ENCODE data around the gene AP3S2. TPM values are rescaled to one million over a fixed set of nuclear protein-coding genes. Genes with fewer than 3 reads are reported as not detected.

AP3S2 gene
- total and polyA plus RNA-seq, 2 of the 13 experiments (the other 11 are each of a cell fraction or from before 2014, with no cell fraction given): 17.6 to 44.4 TPM

DNA sequence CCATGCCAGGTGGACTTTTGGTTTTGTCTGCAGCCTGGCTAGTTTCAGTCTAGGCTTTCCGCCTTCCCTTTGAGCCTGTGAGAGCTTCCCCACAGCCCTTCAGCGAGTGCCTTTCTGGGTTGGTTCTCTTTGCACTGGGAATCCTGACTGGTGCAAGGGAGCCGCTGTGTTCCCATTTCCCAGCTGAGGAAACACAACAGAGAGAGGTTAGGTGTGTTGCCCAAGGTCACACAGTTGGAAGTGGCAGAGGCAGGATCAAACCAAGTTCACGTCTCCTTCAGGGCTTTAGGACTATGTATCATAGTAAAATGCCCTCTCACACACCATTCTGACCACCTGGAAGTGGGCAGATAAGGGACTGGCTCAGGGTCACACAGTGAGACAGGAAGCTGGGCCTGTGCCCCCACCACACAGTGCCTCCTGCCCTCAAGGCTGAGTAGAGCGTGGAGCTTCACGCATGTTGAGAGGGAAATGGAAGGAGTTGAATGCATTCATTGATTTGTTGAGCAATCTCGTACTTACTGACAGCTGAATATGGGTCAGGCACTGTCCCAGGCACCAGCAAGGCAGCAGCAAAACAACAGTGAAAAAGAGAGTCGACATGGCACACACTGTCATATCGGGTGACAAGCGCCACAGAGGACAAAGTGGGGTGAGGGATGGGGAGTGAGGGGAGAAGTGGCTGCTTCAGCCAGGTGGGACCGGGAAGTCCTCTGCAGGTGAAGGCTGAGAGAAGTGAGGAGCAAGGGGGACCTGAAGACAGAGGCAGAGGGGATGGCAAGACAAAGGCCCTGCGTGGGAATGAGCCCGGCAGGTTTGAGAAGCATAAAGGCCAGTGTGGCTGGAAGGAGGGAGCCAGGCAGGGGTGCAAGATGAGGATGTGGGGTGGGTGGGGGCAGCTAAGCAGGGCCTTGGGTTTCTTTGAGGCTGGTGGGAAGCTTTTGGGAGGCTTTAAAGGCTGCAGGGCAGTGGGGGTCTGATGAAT lies 66.8 kb downstream of the AP3S2 start:
- CTCF ChIA-PET (ENCODE audit: low intra/inter-chr PET ratio, low total read pairs): no interaction called here
- ATAC-seq: no peak
- no peak for TF ChIP-seq ZNF720 (CRISPR knock-in tag; IDR thresholded peaks at IDR 0.05)
- TF ChIP-seq ZNF629 (CRISPR knock-in tag; conservative IDR thresholded peaks at IDR 0.05): peak; percentile 66
- TF ChIP-seq NPAS2 (CRISPR knock-in tag; IDR thresholded peaks at IDR 0.05; ENCODE audit: borderline replicate concordance): no peak
- no peak for TF ChIP-seq ZNF124 (CRISPR knock-in tag; IDR thresholded peaks at IDR 0.05)
- TF ChIP-seq CEBPG (CRISPR knock-in tag; IDR thresholded peaks at IDR 0.05): peak; percentile 58; the same call in 1 of the 2 replicates
- TF ChIP-seq ARID5B (CRISPR knock-in tag; IDR thresholded peaks at IDR 0.05): no peak
- TF ChIP-seq, protein P1, sequence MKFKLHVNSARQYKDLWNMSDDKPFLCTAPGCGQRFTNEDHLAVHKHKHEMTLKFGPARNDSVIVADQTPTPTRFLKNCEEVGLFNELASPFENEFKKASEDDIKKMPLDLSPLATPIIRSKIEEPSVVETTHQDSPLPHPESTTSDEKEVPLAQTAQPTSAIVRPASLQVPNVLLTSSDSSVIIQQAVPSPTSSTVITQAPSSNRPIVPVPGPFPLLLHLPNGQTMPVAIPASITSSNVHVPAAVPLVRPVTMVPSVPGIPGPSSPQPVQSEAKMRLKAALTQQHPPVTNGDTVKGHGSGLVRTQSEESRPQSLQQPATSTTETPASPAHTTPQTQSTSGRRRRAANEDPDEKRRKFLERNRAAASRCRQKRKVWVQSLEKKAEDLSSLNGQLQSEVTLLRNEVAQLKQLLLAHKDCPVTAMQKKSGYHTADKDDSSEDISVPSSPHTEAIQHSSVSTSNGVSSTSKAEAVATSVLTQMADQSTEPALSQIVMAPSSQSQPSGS (CRISPR knock-in tag; IDR thresholded peaks at IDR 0.05): no peak
- no peak for TF ChIP-seq SOX13 (IDR thresholded peaks at IDR 0.05)
- TF ChIP-seq SOX13 (CRISPR knock-in tag; conservative IDR thresholded peaks at IDR 0.05 in 1 of 2, IDR thresholded peaks at IDR 0.05 in 1 of 2): no peak
- no peak for TF ChIP-seq RELA (CRISPR knock-in tag; IDR thresholded peaks at IDR 0.05)
- TF ChIP-seq ZMYM3 (CRISPR knock-in tag; IDR thresholded peaks at IDR 0.05): peak; percentile 88
- no peak for TF ChIP-seq STAG1 (CRISPR knock-in tag; IDR thresholded peaks at IDR 0.05)
- TF ChIP-seq ZNF577 (CRISPR knock-in tag; IDR thresholded peaks at IDR 0.05; ENCODE audit: borderline replicate concordance, low read depth): no peak
- peak; percentile 83 for TF ChIP-seq ZNF768 (CRISPR knock-in tag; IDR thresholded peaks at IDR 0.05)

More for the DNA sequence above, 66.8 kb downstream of the AP3S2 start:
- WGBS (ENCODE audit: low lambda C conversion rate): 39% methylated on average over 13 of the region's 13 CpGs
- H3K79me2 ChIP-seq (ENCODE audit: insufficient read depth, low read length): no peaks in the 10 kb centered on the region
- no peak overlapping the region for H3K27ac ChIP-seq (ENCODE audit: extremely low read length, insufficient read depth, low read length)
- no peak overlapping the region for H3K9ac ChIP-seq (ENCODE audit: insufficient read depth, low read depth, low read length)
- no peak for FAIRE-seq
- H3K4me3 ChIP-seq (replicated peaks in 1 of 3; ENCODE audit: insufficient read depth in 1 of 3, low read depth in 2 of 3, low read length in 3 of 3): no peak overlapping the region; a peak in 1 of 6 replicates
- no peaks in the 10 kb centered on the region for H4K20me1 ChIP-seq (ENCODE audit: insufficient read depth, low read length)
- POLR2A ChIA-PET: interaction anchor here (0.5 to 1.6 kb wide), 2 partner anchors 15 to 17 kb away, joined by 3 read pairs; no protein-coding TSS in a partner anchor
- intact Hi-C loops (cut with micrococcal nuclease; ENCODE audit: unreplicated experiment): loop anchor here (2.0 kb wide), 1 partner anchor 20 kb away; no protein-coding TSS in a partner anchor
- H3K4me1 ChIP-seq (ENCODE audit: insufficient read depth, low read length): peaks cover 57% of the 10 kb centered on the region
- no peak overlapping the region for H2AFZ ChIP-seq (ENCODE audit: low read length)
- in situ Hi-C loops (cut with HindIII; ENCODE audit: extremely low pct_ligation_motif_present, low pct_unique_long_range_greater_than_20kb): no loop called here
- no peak for DNase-seq (ENCODE audit: low spot score)
- H3K27me3 ChIP-seq (ENCODE audit: control insufficient read depth in 1 of 2, insufficient read depth in 2 of 2, low read length in 2 of 2): peaks cover 0 to 10% of the 10 kb centered on the region in 2 experiments; a peak in 1 of 5 replicates
- peak overlapping the region; percentile 65; the same call in 1 of the 2 replicates for H3K4me2 ChIP-seq (ENCODE audit: low read depth, low read length)
- no TSS peak for BruUV-seq (replicated peaks)
- H3K36me3 ChIP-seq (replicated peaks in 1 of 2; ENCODE audit: control insufficient read depth in 1 of 2, insufficient read depth in 2 of 2, low read length in 2 of 2): no peaks in the 10 kb centered on the region
- no peaks in the 10 kb centered on the region for H3K9me3 ChIP-seq (ENCODE audit: low read length)

Measured in HepG2 (cell line).